ENCODE measurements around the gene WDFY2.

- TF ChIP-seq CTCF (IDR thresholded peaks at IDR 0.05) = no peak
- no peak for TF ChIP-seq POLR2A (IDR thresholded peaks at IDR 0.05)
- no peak for TF ChIP-seq EP300 (IDR thresholded peaks at IDR 0.05)
Measured at GRCh38 chr13:51786425-51787265, 202.4 kb downstream of the WDFY2 start.
